Measurements from ENCODE around the gene ELMO1. TPM values are rescaled to one million over a fixed set of nuclear protein-coding genes. Genes with fewer than 3 reads are reported as not detected.

ELMO1 gene
- total RNA-seq, 1 donor from 2014 or later = 60.1 TPM

DNA sequence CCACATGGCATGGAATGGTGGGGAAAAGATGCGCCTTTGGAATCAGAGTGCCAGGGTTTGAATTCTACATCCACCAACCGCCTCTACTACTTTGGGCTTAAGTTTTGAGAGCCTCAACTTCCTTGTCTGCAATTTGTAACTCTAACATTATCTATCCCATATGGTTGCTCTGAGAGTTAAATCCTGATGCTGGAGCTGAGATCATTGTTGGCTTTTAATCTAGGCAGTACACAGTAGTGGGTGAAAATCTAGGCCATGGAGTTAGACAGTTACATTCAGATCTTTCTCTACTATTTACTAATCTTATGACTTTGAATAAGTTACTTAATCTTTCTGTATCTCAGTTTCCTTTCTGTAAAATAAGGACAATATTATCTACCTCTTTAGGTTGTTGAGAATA, 574.6 kb downstream of the ELMO1 start:
- no peak overlapping the region for H3K4me3 ChIP-seq
- intact Hi-C loops (cut with DNase I) = no loop called here
- no peak overlapping the region for H3K27ac ChIP-seq
- no peaks in the 10 kb centered on the region for H3K27me3 ChIP-seq (ENCODE audit: low read depth)
- TF ChIP-seq CTCF (IDR thresholded peaks at IDR 0.05) = no peak
- ATAC-seq = no peak
- no peaks in the 10 kb centered on the region for H3K9me3 ChIP-seq
- H3K36me3 ChIP-seq = peaks cover 59% of the 10 kb centered on the region
- no peaks in the 10 kb centered on the region for H3K4me1 ChIP-seq
- no peak for DNase-seq

DNA sequence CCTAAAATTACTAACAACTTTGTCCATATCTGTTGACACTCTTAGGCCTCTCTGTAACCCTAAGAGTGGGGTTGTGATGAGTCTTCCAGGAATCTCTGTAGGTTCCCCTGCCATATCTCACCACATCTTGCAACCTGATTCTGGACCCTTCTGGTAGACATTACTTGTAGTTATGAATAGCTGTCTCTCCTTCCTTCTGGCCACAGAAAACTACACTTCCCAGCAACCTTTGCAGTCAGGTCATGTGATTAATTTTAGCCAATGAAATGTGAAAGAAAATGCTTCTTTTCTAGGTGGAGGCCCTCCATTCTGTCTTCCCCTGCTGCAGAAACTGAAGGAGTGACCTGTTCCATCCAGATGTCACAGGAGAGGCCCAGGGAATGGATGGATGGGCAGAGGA, 576.8 kb downstream of the ELMO1 start:
- Histone ChIP-seq H3K27ac (no peak overlapping the region), H3K9me3 (no peaks in the 10 kb centered on the region), H3K36me3 (peaks cover 49% of the 10 kb centered on the region), H3K4me1 (no peaks in the 10 kb centered on the region), H3K4me3 (no peak overlapping the region), H3K27me3 (ENCODE audit: low read depth) (no peaks in the 10 kb centered on the region)
- DNase-seq (no peak), ATAC-seq (no peak)
- no peak for TF ChIP-seq CTCF (IDR thresholded peaks at IDR 0.05)
- intact Hi-C loops (cut with DNase I) = no loop called here

GRCh38 chr7:36871355-36871738, 577.3 kb downstream of the ELMO1 start:
- no peaks in the 10 kb centered on the region for H3K9me3 ChIP-seq
- no peaks in the 10 kb centered on the region for H3K27me3 ChIP-seq (ENCODE audit: low read depth)
- no peak overlapping the region for H3K27ac ChIP-seq
- no peak for TF ChIP-seq CTCF (IDR thresholded peaks at IDR 0.05)
- no peaks in the 10 kb centered on the region for H3K4me1 ChIP-seq
- H3K36me3 ChIP-seq = peaks cover 44% of the 10 kb centered on the region
- ATAC-seq = no peak
- H3K4me3 ChIP-seq = no peak overlapping the region
- DNase-seq = no peak
- intact Hi-C loops (cut with DNase I) = no loop called here

DNA sequence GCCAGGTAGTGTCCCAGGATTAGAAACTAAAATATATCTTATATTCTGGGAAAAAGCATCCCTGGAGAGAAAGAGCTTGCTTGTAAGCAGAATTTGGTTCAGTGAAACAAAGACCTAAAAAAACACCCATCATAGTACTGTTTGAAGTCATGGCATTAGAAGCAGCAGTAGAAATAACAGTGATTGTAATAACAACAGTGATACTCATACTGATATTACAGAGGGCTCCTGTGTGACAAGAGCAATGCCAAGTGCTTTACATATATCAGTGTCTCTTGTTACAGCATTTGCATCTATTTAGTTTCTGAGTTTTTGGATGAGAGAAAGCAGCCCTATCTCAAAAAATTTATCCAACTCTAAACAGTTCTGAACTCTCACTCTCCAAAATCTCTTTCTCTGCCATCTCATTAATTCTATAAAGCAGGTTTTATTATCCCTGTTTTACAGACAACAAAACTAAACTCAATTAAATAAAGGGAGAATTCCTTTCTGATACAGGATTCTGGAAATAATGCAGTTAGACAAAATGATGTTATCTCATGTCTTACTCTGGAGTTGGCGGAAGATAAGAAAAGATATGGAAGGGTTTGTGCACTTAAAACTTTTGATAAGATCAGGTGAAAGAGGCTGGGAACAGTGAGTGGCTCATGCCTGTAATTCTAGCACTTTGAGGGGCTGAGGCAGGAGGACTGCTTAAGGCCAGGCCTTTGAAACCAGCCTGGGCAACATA, 577.9 kb downstream of the ELMO1 start:
- no peaks in the 10 kb centered on the region for H3K4me1 ChIP-seq
- H3K27ac ChIP-seq = no peak overlapping the region
- no peak for ATAC-seq
- H3K9me3 ChIP-seq = no peaks in the 10 kb centered on the region
- intact Hi-C loops (cut with DNase I) = no loop called here
- peaks cover 40% of the 10 kb centered on the region for H3K36me3 ChIP-seq
- no peak overlapping the region for H3K4me3 ChIP-seq
- DNase-seq = no peak
- TF ChIP-seq CTCF (IDR thresholded peaks at IDR 0.05) = no peak
- no peaks in the 10 kb centered on the region for H3K27me3 ChIP-seq (ENCODE audit: low read depth)

- H3K27me3 ChIP-seq (ENCODE audit: low read depth) = no peaks in the 10 kb centered on the region
- intact Hi-C loops (cut with DNase I) = no loop called here
- DNase-seq (no peak), ATAC-seq (no peak)
- no peak overlapping the region for H3K4me3 ChIP-seq
- H3K4me1 ChIP-seq = no peaks in the 10 kb centered on the region
- no peaks in the 10 kb centered on the region for H3K9me3 ChIP-seq
- no peak overlapping the region for H3K27ac ChIP-seq
- H3K36me3 ChIP-seq = peaks cover 28% of the 10 kb centered on the region
- TF ChIP-seq CTCF (IDR thresholded peaks at IDR 0.05) = no peak
These were observed 579.8 kb downstream of the ELMO1 start for GRCh38 chr7:36868727-36869411.

Measured in lower lobe of right lung (tissue), 2 donors.